Measurements from ENCODE around the gene GTF2A1L.

- TF ChIP-seq CTCF (conservative IDR thresholded peaks at IDR 0.05; ENCODE audit: low read depth, low read length), result no peak
- no peak for TF ChIP-seq EZH2 (IDR thresholded peaks at IDR 0.05; ENCODE audit: borderline replicate concordance, low read depth, low read length, poor library complexity, severe bottlenecking)
Measured at GRCh38 chr2:48696881-48697280, 79.2 kb downstream of the GTF2A1L start.

Data from A673 (cell line).